SK-N-SH (cell line): Measurements from ENCODE around the gene UGT1A4. TPM values are rescaled to one million over a fixed set of nuclear protein-coding genes. Genes with fewer than 3 reads are reported as not detected.

Experiments
- CTCF ChIA-PET: fragments of 300-600, 350-600 bp; formaldehyde crosslinking; extraction: SDS; loops from one replicate; lab custom pipeline; 2021; lab: Yijun Ruan, JAX
- POLR2A ChIA-PET: fragments of 350-600 bp; sonication (Branson Sonifier 250); formaldehyde crosslinking; extraction: SDS; loops from one replicate; lab custom pipeline; 2020; ENCODE audit warnings: antibody characterized with exemption, inconsistent platforms; lab: Yijun Ruan, JAX
- DNase-seq: peaks from one replicate; pipeline ENCODE4 v3.0.0; 2012
- H2AFZ ChIP-seq: fragments of 200-600 bp; sonication (generic); 2 replicates; pipeline ENCODE4 v1.8.1; 2016; ENCODE audit warnings: antibody characterized with exemption, mild to moderate bottlenecking, low read depth
- H3F3A ChIP-seq: fragments of 200-600 bp; sonication (generic); replicated peaks from 2 replicates; pipeline ENCODE3; 2016; ENCODE audit warnings: antibody characterized with exemption, mild to moderate bottlenecking; ENCODE audit not compliant: insufficient read depth
- H3K27ac ChIP-seq, 2 experiments: fragments of 200-500 bp in 1 of 2; fragments of 200-600 bp in 1 of 2; sonication (Bioruptor generic) in 1 of 2; sonication (generic), shearing (Covaris generic) in 1 of 2; 2 replicates each; pipeline versions ENCODE4 v1.5.1 to v1.6.1; 2014 to 2016; ENCODE audit warnings: low read depth in 2 of 2, inconsistent platforms in 1 of 2, low read length in 1 of 2, mild to moderate bottlenecking in 1 of 2, mixed read lengths in 1 of 2
- H3K27me3 ChIP-seq: fragments of 200-600 bp; sonication (generic), shearing (Covaris generic); 2 replicates; pipeline ENCODE4 v1.6.1; 2016; ENCODE audit warnings: mixed run types; ENCODE audit not compliant: insufficient read depth
- H3K36me3 ChIP-seq, 2 experiments: fragments of 200-500 bp in 1 of 2; fragments of 200-600 bp in 1 of 2; sonication (Bioruptor generic) in 1 of 2; sonication (generic) in 1 of 2; replicated peaks in 1 of 2; 2 replicates each; pipeline versions ENCODE3 to v1.5.1; 2014 to 2016; ENCODE audit warnings: low read length in 1 of 2, mild to moderate bottlenecking in 1 of 2; ENCODE audit not compliant: insufficient read depth in 2 of 2, control insufficient read depth in 1 of 2
- H3K4me1 ChIP-seq, 2 experiments: fragments of 200-500 bp in 1 of 2; fragments of 200-600 bp in 1 of 2; sonication (Bioruptor generic) in 1 of 2; sonication (generic), shearing (Covaris generic) in 1 of 2; 2 replicates each; pipeline versions ENCODE4 v1.5.1 to v1.6.1; 2014 to 2016; ENCODE audit warnings: low read depth in 1 of 2, low read length in 1 of 2, mixed run types in 1 of 2; ENCODE audit not compliant: insufficient read depth in 2 of 2, control insufficient read depth in 1 of 2
- H3K4me2 ChIP-seq: fragments of 200-600 bp; sonication (generic), shearing (Covaris generic); 2 replicates; pipeline ENCODE4 v1.6.1; 2017; ENCODE audit warnings: mixed run types
- H3K4me3 ChIP-seq, 2 experiments: fragments of 200-500 bp in 1 of 2; fragments of 200-600 bp in 1 of 2; sonication (Bioruptor generic) in 1 of 2; sonication (generic), shearing (Covaris generic) in 1 of 2; 2 replicates each; pipeline versions ENCODE4 v1.5.1 to v1.8.1; 2014 to 2016; ENCODE audit warnings: low read depth in 2 of 2, inconsistent platforms in 1 of 2, low read length in 1 of 2, mild to moderate bottlenecking in 1 of 2, mixed read lengths in 1 of 2, moderate library complexity in 1 of 2
- H3K79me2 ChIP-seq: fragments of 200-600 bp; sonication (generic); 2 replicates; pipeline ENCODE4 v1.8.1; 2017; ENCODE audit warnings: mild to moderate bottlenecking; ENCODE audit not compliant: insufficient read depth
- H3K9ac ChIP-seq: fragments of 200-600 bp; sonication (generic); 2 replicates; pipeline ENCODE4 v1.6.1; 2017; ENCODE audit warnings: mixed run types
- H3K9me2 ChIP-seq: fragments of 200-600 bp; sonication (generic); 2 replicates; pipeline ENCODE4 v1.6.1; 2017; ENCODE audit warnings: mixed run types
- H3K9me3 ChIP-seq: fragments of 200-600 bp; sonication (generic); 2 replicates; pipeline ENCODE4 v1.6.1; 2017; ENCODE audit warnings: mixed run types, mild to moderate bottlenecking, moderate library complexity
- H4K20me1 ChIP-seq: fragments of 200-600 bp; sonication (generic); 2 replicates; pipeline ENCODE4 v1.6.1; 2017; ENCODE audit warnings: mild to moderate bottlenecking, mixed run types; ENCODE audit not compliant: insufficient read depth
- CHD2 ChIP-seq: fragments of 150-350 bp; IDR thresholded peaks from 2 replicates; pipeline ENCODE4 v1.6.1; 2018; ENCODE audit warnings: low read length; ENCODE audit not compliant: partially characterized antibody
- CTCF ChIP-seq: fragments of 200-600 bp; sonication (generic); IDR thresholded peaks from 2 replicates; pipeline ENCODE4 v1.6.1; 2017; ENCODE audit warnings: antibody characterized with exemption, mild to moderate bottlenecking, moderate library complexity
- EZH2phosphoT487 ChIP-seq: fragments of 200-600 bp; sonication (generic); IDR thresholded peaks from 2 replicates; pipeline ENCODE4 v1.6.1; 2017; ENCODE audit warnings: low read depth, mixed run types, mild to moderate bottlenecking, antibody characterized with exemption, moderate library complexity, borderline replicate concordance
- FOSL2 ChIP-seq: IDR thresholded peaks from 2 replicates; pipeline ENCODE4 v1.4.0; 2012; ENCODE audit warnings: low read depth, mild to moderate bottlenecking, moderate library complexity, borderline replicate concordance
- RAD21 ChIP-seq: IDR thresholded peaks from 2 replicates; pipeline ENCODE4 v1.6.1; 2012; ENCODE audit warnings: mild to moderate bottlenecking, low read length
- REST ChIP-seq: IDR thresholded peaks from 2 replicates; pipeline ENCODE4 v1.6.1; 2012; ENCODE audit warnings: mild to moderate bottlenecking, low read depth, low read length, moderate library complexity
- RXRA ChIP-seq: IDR thresholded peaks from 2 replicates; pipeline ENCODE4 v1.4.0; 2012; ENCODE audit warnings: low read depth, mild to moderate bottlenecking, borderline replicate concordance
- SMC3 ChIP-seq: IDR thresholded peaks from 2 replicates; pipeline ENCODE4 v1.6.1; 2012; ENCODE audit warnings: low read depth, low read length, improper control_type of control experiment
- TAF1 ChIP-seq: IDR thresholded peaks from 2 replicates; pipeline ENCODE4 v1.6.1; 2012; ENCODE audit warnings: low read depth, mild to moderate bottlenecking, low read length, moderate library complexity, borderline replicate concordance
- TCF12 ChIP-seq: IDR thresholded peaks from 2 replicates; pipeline ENCODE4 v1.4.0; 2012
- TEAD4 ChIP-seq: IDR thresholded peaks from 2 replicates; pipeline ENCODE4 v1.4.0; 2012; ENCODE audit warnings: mild to moderate bottlenecking, borderline replicate concordance; ENCODE audit not compliant: insufficient read depth
- USF1 ChIP-seq: IDR thresholded peaks from 2 replicates; pipeline ENCODE4 v1.4.0; 2012; ENCODE audit warnings: low read depth, borderline replicate concordance
- USF2 ChIP-seq: fragments of 150-350 bp; IDR thresholded peaks from 2 replicates; pipeline ENCODE4 v1.6.1; 2017; ENCODE audit warnings: antibody characterized with exemption, low read length, low read depth, borderline replicate concordance
- WGBS: methylation state at CpG from one replicate; pipeline ENCODE4 v1.1.6; 2017; ENCODE audit warnings: low lambda C conversion rate; 5-methylcytosine and 5-hydroxymethylcytosine counted together
- polyA plus RNA-seq, 3 experiments: library from polyadenylated mRNA; depleted of rRNA; stranded (reverse); fragments of >200 nt; gene quantifications; 2 replicates each; pipeline ENCODE4 v1.2.3, GENCODE V29; 2012

UGT1A4 gene
- polyA plus RNA-seq, 1 of the 3 experiments (the other 2 are of a cell fraction): not detected

GRCh38 chr2:233818639-233819621 lies 100.4 kb downstream of the UGT1A4 start:
- Histone ChIP-seq H3K79me2 (no peaks in the 10 kb centered on the region), H3K9me2 (no peaks in the 10 kb centered on the region), H3K4me1 (peaks cover 0 to 3% of the 10 kb centered on the region in 2 experiments; a peak in 1 of 4 replicates), H3K27ac (no peak overlapping the region), H3K36me3 (no peaks in the 10 kb centered on the region), H3K9me3 (no peaks in the 10 kb centered on the region), H2AFZ (no peak overlapping the region), H3K4me2 (no peak overlapping the region), H3K4me3 (no peak overlapping the region), H4K20me1 (no peaks in the 10 kb centered on the region), H3F3A (no peaks in the 10 kb centered on the region), H3K9ac (no peak overlapping the region), H3K27me3 (no peaks in the 10 kb centered on the region)
- POLR2A ChIA-PET: no interaction called here
- DNase-seq: no peak
- TF ChIP-seq CTCF (no peak), FOSL2 (no peak), USF1 (no peak), TAF1 (no peak), RAD21 (no peak), REST (no peak), USF2 (no peak), TEAD4 (no peak), SMC3 (no peak), EZH2phosphoT487 (no peak), TCF12 (no peak), CHD2 (no peak), RXRA (no peak)
- CTCF ChIA-PET: interaction anchor here (1.5 kb wide), 1 partner anchor 14 kb away, joined by 5 read pairs; no protein-coding TSS in a partner anchor
- 63% methylated on average over 13 of the region's 17 CpGs for WGBS
